MM.1S (cell line): ENCODE results near the gene SOAT1.

Experiments used
- DNase-seq: peaks from one replicate; pipeline ENCODE4 v3.0.0-alpha.2; 2015
- H2AFZ ChIP-seq: fragments of 300-600 bp; sonication (generic); 2 replicates; pipeline ENCODE4 v1.6.0; 2016; ENCODE audit warnings: antibody characterized with exemption, low read length
- H3F3A ChIP-seq: fragments of 300-600 bp; sonication (generic); 2 replicates; pipeline ENCODE4 v1.6.1; 2016; ENCODE audit warnings: mild to moderate bottlenecking, antibody characterized with exemption, low read length, moderate library complexity, mixed read lengths; ENCODE audit not compliant: insufficient read depth
- H3K27ac ChIP-seq: fragments of 300-600 bp; sonication (generic); 2 replicates; pipeline ENCODE4 v1.5.1; 2016; ENCODE audit warnings: mild to moderate bottlenecking, low read length
- H3K27me3 ChIP-seq: fragments of 300-600 bp; sonication (generic); replicated peaks from 2 replicates; pipeline ENCODE4 v1.6.0; 2016; ENCODE audit warnings: low read length; ENCODE audit not compliant: insufficient read depth
- H3K36me3 ChIP-seq: fragments of 300-600 bp; sonication (generic); replicated peaks from 2 replicates; pipeline ENCODE4 v1.6.1; 2016; ENCODE audit warnings: mild to moderate bottlenecking, low read length, mixed read lengths; ENCODE audit not compliant: insufficient read depth
- H3K4me1 ChIP-seq: fragments of 300-600 bp; sonication (generic); 2 replicates; pipeline ENCODE4 v1.6.1; 2016; ENCODE audit warnings: low read length, mixed read lengths
- H3K4me2 ChIP-seq: fragments of 300-600 bp; sonication (generic); 2 replicates; pipeline ENCODE4 v1.6.0; 2016; ENCODE audit warnings: low read depth, low read length
- H3K4me3 ChIP-seq: fragments of 300-600 bp; sonication (generic); 2 replicates; pipeline ENCODE4 v1.5.1; 2016; ENCODE audit warnings: low read length, mixed read lengths
- H3K79me2 ChIP-seq: fragments of 300-600 bp; sonication (generic); 2 replicates; pipeline ENCODE4 v1.6.1; 2016; ENCODE audit warnings: mixed run types, low read length, mixed read lengths
- H3K9ac ChIP-seq: fragments of 300-600 bp; sonication (generic); 2 replicates; pipeline ENCODE4 v1.6.1; 2016; ENCODE audit warnings: low read length, mixed read lengths
- H3K9me2 ChIP-seq: fragments of 300-600 bp; sonication (generic); replicated peaks from 2 replicates; pipeline ENCODE4 v1.6.1; 2016; ENCODE audit warnings: mild to moderate bottlenecking, low read length, mixed read lengths; ENCODE audit not compliant: insufficient read depth
- H3K9me3 ChIP-seq: fragments of 300-600 bp; sonication (generic); replicated peaks from 2 replicates; pipeline ENCODE4 v1.6.1; 2016; ENCODE audit warnings: mild to moderate bottlenecking, low read length, mixed read lengths; ENCODE audit not compliant: insufficient read depth
- H4K20me1 ChIP-seq: fragments of 300-600 bp; sonication (generic); 2 replicates; pipeline ENCODE4 v1.6.1; 2016; ENCODE audit warnings: mild to moderate bottlenecking, low read length, moderate library complexity, mixed read lengths; ENCODE audit not compliant: insufficient read depth
- CTCF ChIP-seq: fragments of 300-600 bp; sonication (generic); IDR thresholded peaks from 2 replicates; pipeline ENCODE4 v1.5.1; 2016; ENCODE audit warnings: antibody characterized with exemption, low read length, mixed read lengths
- EZH2 ChIP-seq: fragments of 300-600 bp; sonication (generic); optimal IDR thresholded peaks from 2 replicates; pipeline ENCODE3; 2017; ENCODE audit warnings: low read depth, mild to moderate bottlenecking, antibody characterized with exemption, low read length, mixed read lengths
- EZH2phosphoT487 ChIP-seq: fragments of 300-600 bp; sonication (generic); IDR thresholded peaks from 2 replicates; pipeline ENCODE4 v1.6.1; 2018; ENCODE audit warnings: antibody characterized with exemption, low read length

Gene SOAT1

GRCh38 chr1:179380299-179380698, 86.7 kb downstream of the SOAT1 start:
- Histone ChIP-seq H3K4me1 (peaks cover 10% of the 10 kb centered on the region), H3K4me3 (no peak overlapping the region), H3K4me2 (no peak overlapping the region), H3K36me3 (no peaks in the 10 kb centered on the region), H3K9ac (no peak overlapping the region), H3K27ac (no peak overlapping the region), H4K20me1 (no peaks in the 10 kb centered on the region), H3K9me3 (no peaks in the 10 kb centered on the region), H3K9me2 (no peaks in the 10 kb centered on the region), H3K79me2 (no peaks in the 10 kb centered on the region), H3F3A (no peaks in the 10 kb centered on the region), H2AFZ (no peak overlapping the region), H3K27me3 (no peaks in the 10 kb centered on the region)
- TF ChIP-seq CTCF (no peak), EZH2 (no peak), EZH2phosphoT487 (no peak)
- DNase-seq = no peak

- H3K27ac ChIP-seq = no peak overlapping the region
- H3K9ac ChIP-seq = no peak overlapping the region
- no peaks in the 10 kb centered on the region for H3F3A ChIP-seq
- H3K4me3 ChIP-seq = no peak overlapping the region
- H2AFZ ChIP-seq = no peak overlapping the region
- H3K27me3 ChIP-seq = no peaks in the 10 kb centered on the region
- no peaks in the 10 kb centered on the region for H3K79me2 ChIP-seq
- H3K9me3 ChIP-seq = no peaks in the 10 kb centered on the region
- TF ChIP-seq EZH2 = no peak
- TF ChIP-seq CTCF = no peak
- no peak for TF ChIP-seq EZH2phosphoT487
- no peaks in the 10 kb centered on the region for H4K20me1 ChIP-seq
- H3K36me3 ChIP-seq = no peaks in the 10 kb centered on the region
- no peaks in the 10 kb centered on the region for H3K4me1 ChIP-seq
- H3K4me2 ChIP-seq = no peak overlapping the region
- DNase-seq = no peak
- no peaks in the 10 kb centered on the region for H3K9me2 ChIP-seq
These were observed 90.4 kb downstream of the SOAT1 start for GRCh38 chr1:179384027-179384426.

- DNase-seq = no peak
- Histone ChIP-seq H4K20me1 (no peaks in the 10 kb centered on the region), H3K4me3 (no peak overlapping the region), H3K9ac (no peak overlapping the region), H3K4me2 (no peak overlapping the region), H3K27ac (no peak overlapping the region), H3K79me2 (no peaks in the 10 kb centered on the region), H3K4me1 (no peaks in the 10 kb centered on the region), H2AFZ (no peak overlapping the region), H3K9me3 (no peaks in the 10 kb centered on the region), H3K36me3 (no peaks in the 10 kb centered on the region), H3K27me3 (no peaks in the 10 kb centered on the region), H3F3A (no peaks in the 10 kb centered on the region), H3K9me2 (no peaks in the 10 kb centered on the region)
- no peak for TF ChIP-seq EZH2
- no peak for TF ChIP-seq EZH2phosphoT487
- TF ChIP-seq CTCF = no peak
These were observed 91.9 kb downstream of the SOAT1 start for GRCh38 chr1:179385510-179385909.
